ENCODE measurements around the gene CDC34.

GRCh38 chr19:556611-557382, 25.2 kb downstream of the CDC34 start:
- TF ChIP-seq RAD21 (IDR thresholded peaks at IDR 0.05; ENCODE audit: low read depth) = no peak
- TF ChIP-seq TAF1 (IDR thresholded peaks at IDR 0.05; ENCODE audit: low read depth) = no peak
